Caco-2 (cell line): ENCODE measurements around the gene AP3S2. TPM values are rescaled to one million over a fixed set of nuclear protein-coding genes. Genes with fewer than 3 reads are reported as not detected.

Experiments used
- BruUV-seq: library from RNA; stranded (reverse); fragments of 400-500 nt; replicated peaks from 2 replicates; lab custom pipeline; 2021; lab: Mats Ljungman, UMichigan
- CTCF ChIA-PET: fragments of 300-600 bp; sonication (Branson Sonifier 250); formaldehyde crosslinking; loops from one replicate; lab custom pipeline; 2022; ENCODE audit warnings: antibody characterized with exemption; lab: Charles Lee
- POLR2A ChIA-PET: fragments of 300-600 bp; sonication (Branson Sonifier 250); formaldehyde crosslinking; loops from one replicate; lab custom pipeline; 2022; ENCODE audit warnings: antibody characterized with exemption; lab: Charles Lee
- DNase-seq, 2 experiments: peaks; one replicate each; pipeline versions ENCODE4 v3.0.0 to v3.0.0-alpha.2; 2020 to 2022
- H3K27me3 ChIP-seq: replicated peaks from 2 replicates; pipeline ENCODE4 v1.6.0; 2011; ENCODE audit warnings: low read length; ENCODE audit not compliant: control insufficient read depth, insufficient read depth
- H3K36me3 ChIP-seq: 2 replicates; pipeline ENCODE4 v1.5.1; 2011; ENCODE audit warnings: low read length; ENCODE audit not compliant: control insufficient read depth, insufficient read depth
- H3K4me1 ChIP-seq: fragments of 250-450 bp; sonication (Bioruptor Pico); 2 replicates; pipeline ENCODE4 v1.5.1; 2020; ENCODE audit warnings: mild to moderate bottlenecking
- H3K4me3 ChIP-seq: 2 replicates; pipeline ENCODE4 v1.5.1; 2011; ENCODE audit warnings: low read depth, mild to moderate bottlenecking, control low read depth, low read length
- H3K9me3 ChIP-seq: fragments of 250-450 bp; sonication (Bioruptor Pico); 2 replicates; pipeline ENCODE4 v1.5.1; 2020; ENCODE audit warnings: mild to moderate bottlenecking, moderate library complexity
- H3K27ac Mint-ChIP-seq: one replicate; pipeline ENCODE4 v1.8.0; 2022; ENCODE audit warnings: mixed read lengths; ENCODE audit not compliant: unreplicated experiment
- H3K27me3 Mint-ChIP-seq: one replicate; pipeline ENCODE4 v1.8.0; 2022; ENCODE audit warnings: mixed read lengths; ENCODE audit not compliant: insufficient read depth, unreplicated experiment
- H3K36me3 Mint-ChIP-seq: one replicate; pipeline ENCODE4 v1.8.0; 2022; ENCODE audit warnings: mild to moderate bottlenecking, mixed read lengths; ENCODE audit not compliant: insufficient read depth, unreplicated experiment
- H3K4me1 Mint-ChIP-seq: one replicate; pipeline ENCODE4 v1.8.0; 2022; ENCODE audit warnings: low read depth, mixed read lengths; ENCODE audit not compliant: unreplicated experiment
- H3K4me3 Mint-ChIP-seq: one replicate; pipeline ENCODE4 v1.8.0; 2022; ENCODE audit warnings: mild to moderate bottlenecking, moderate library complexity, mixed read lengths; ENCODE audit not compliant: unreplicated experiment
- H3K9me3 Mint-ChIP-seq: one replicate; pipeline ENCODE4 v1.8.0; 2022; ENCODE audit warnings: mixed read lengths; ENCODE audit not compliant: unreplicated experiment
- intact Hi-C: fragments of 100-400 bp; cut with micrococcal nuclease; formaldehyde crosslinking; loops from one replicate; pipeline ENCODE4 v1.10.0; 2022; ENCODE audit not compliant: unreplicated experiment
- total RNA-seq: library from RNA; stranded (reverse); gene quantifications from 2 replicates; pipeline ENCODE4 v1.2.3, GENCODE V29; 2022
- TF ChIP-seq, protein P1 (sequence below), 2 experiments: fragments of 200-600 bp in 1 of 2; IDR thresholded peaks; 1 replicate in 1 of 2; 2 replicates in 1 of 2; pipeline versions ENCODE4 v1.5.1 to v1.8.0; 2011 to 2022; ENCODE audit warnings: antibody characterized with exemption in 1 of 2, control low read depth in 1 of 2, inconsistent platforms in 1 of 2, low read depth in 1 of 2, low read length in 1 of 2, mild to moderate bottlenecking in 1 of 2, moderate library complexity in 1 of 2; ENCODE audit not compliant: insufficient read depth in 1 of 2, severe bottlenecking in 1 of 2, unreplicated experiment in 1 of 2

Gene AP3S2
- total RNA-seq, 1 experiment from 2014 or later, result 28.1 TPM

DNA sequence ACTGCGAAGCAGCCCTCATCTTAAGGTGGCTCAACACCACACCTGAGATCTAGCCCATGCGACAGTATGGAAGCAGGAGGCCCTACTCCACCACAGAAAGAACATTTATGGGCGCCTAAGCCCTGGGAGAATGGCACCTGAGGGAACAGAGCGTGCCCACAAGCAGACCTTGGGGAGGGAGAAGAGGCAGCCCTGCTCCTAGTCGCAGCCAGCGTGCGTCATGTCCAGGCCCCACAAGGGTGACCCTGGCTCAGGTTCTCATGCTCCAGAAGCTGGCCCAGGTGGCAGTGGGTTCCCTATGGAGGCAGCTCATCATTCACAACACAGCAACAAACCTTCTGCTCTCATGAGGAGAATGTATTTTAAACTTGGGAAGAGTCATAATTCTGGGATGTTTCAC, 59.8 kb downstream of the AP3S2 start:
- H3K27ac Mint-ChIP-seq, result no peak overlapping the region
- CTCF ChIA-PET, result no interaction called here
- H3K4me1 ChIP-seq, result peaks cover 4% of the 10 kb centered on the region; the same call in 1 of the 2 replicates

DNA sequence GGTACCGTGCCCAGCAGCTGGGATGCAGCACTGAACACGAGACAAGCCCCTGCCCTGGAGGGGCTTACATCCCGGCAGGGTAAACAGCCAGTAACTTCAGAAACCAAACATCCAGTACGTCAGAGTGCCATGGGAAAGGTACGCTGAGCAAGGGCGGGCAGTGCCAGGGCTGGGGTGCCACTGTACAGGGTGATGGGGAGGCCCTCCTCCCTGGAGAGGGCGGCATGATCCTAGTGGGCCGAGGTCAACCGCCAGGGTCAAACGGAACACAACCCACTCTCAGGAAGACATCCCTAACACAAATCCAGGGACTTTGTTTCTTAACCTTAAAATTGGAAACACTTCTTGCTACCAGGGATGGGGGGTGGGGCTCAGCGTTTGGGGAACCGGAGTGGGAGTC, 63.2 kb downstream of the AP3S2 start:
- ChIA-PET POLR2A (no interaction called here), CTCF (no interaction called here)
- Histone ChIP-seq H3K4me3 (no peak overlapping the region), H3K4me1 (peaks cover 16% of the 10 kb centered on the region; the same call in 1 of the 2 replicates), H3K27me3 (no peaks in the 10 kb centered on the region), H3K36me3 (no peaks in the 10 kb centered on the region), H3K9me3 (no peaks in the 10 kb centered on the region)
- H3K27me3 Mint-ChIP-seq, result no peaks in the 10 kb centered on the region
- peaks cover 24% of the 10 kb centered on the region for H3K36me3 Mint-ChIP-seq
- TF ChIP-seq, protein P1, sequence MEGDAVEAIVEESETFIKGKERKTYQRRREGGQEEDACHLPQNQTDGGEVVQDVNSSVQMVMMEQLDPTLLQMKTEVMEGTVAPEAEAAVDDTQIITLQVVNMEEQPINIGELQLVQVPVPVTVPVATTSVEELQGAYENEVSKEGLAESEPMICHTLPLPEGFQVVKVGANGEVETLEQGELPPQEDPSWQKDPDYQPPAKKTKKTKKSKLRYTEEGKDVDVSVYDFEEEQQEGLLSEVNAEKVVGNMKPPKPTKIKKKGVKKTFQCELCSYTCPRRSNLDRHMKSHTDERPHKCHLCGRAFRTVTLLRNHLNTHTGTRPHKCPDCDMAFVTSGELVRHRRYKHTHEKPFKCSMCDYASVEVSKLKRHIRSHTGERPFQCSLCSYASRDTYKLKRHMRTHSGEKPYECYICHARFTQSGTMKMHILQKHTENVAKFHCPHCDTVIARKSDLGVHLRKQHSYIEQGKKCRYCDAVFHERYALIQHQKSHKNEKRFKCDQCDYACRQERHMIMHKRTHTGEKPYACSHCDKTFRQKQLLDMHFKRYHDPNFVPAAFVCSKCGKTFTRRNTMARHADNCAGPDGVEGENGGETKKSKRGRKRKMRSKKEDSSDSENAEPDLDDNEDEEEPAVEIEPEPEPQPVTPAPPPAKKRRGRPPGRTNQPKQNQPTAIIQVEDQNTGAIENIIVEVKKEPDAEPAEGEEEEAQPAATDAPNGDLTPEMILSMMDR (IDR thresholded peaks at IDR 0.05; ENCODE audit: insufficient read depth in 1 of 2, low read depth in 1 of 2, low read length in 1 of 2, severe bottlenecking in 1 of 2, unreplicated experiment in 1 of 2), result no peak
- intact Hi-C loops, result no loop called here
- no peak overlapping the region for H3K4me3 Mint-ChIP-seq
- H3K4me1 Mint-ChIP-seq, result peaks cover 21% of the 10 kb centered on the region
- no peak for DNase-seq
- H3K27ac Mint-ChIP-seq, result no peak overlapping the region
- BruUV-seq, result no TSS peak
- H3K9me3 Mint-ChIP-seq, result no peaks in the 10 kb centered on the region

More for the DNA sequence above, 59.8 kb downstream of the AP3S2 start:
- H3K4me1 Mint-ChIP-seq, result peaks cover 15% of the 10 kb centered on the region
- POLR2A ChIA-PET, result no interaction called here
- no peaks in the 10 kb centered on the region for H3K27me3 ChIP-seq
- H3K9me3 ChIP-seq, result no peaks in the 10 kb centered on the region
- TF ChIP-seq, protein P1 (IDR thresholded peaks at IDR 0.05; ENCODE audit: insufficient read depth in 1 of 2, low read depth in 1 of 2, low read length in 1 of 2, severe bottlenecking in 1 of 2, unreplicated experiment in 1 of 2), result no peak
- H3K36me3 ChIP-seq, result no peaks in the 10 kb centered on the region; the same call in 1 of the 2 replicates
- H3K4me3 ChIP-seq, result no peak overlapping the region
- intact Hi-C loops, result no loop called here
- H3K4me3 Mint-ChIP-seq, result no peak overlapping the region
- H3K36me3 Mint-ChIP-seq, result peaks cover 43% of the 10 kb centered on the region
- BruUV-seq, result no TSS peak
- no peaks in the 10 kb centered on the region for H3K9me3 Mint-ChIP-seq
- no peak for DNase-seq
- no peaks in the 10 kb centered on the region for H3K27me3 Mint-ChIP-seq

DNA sequence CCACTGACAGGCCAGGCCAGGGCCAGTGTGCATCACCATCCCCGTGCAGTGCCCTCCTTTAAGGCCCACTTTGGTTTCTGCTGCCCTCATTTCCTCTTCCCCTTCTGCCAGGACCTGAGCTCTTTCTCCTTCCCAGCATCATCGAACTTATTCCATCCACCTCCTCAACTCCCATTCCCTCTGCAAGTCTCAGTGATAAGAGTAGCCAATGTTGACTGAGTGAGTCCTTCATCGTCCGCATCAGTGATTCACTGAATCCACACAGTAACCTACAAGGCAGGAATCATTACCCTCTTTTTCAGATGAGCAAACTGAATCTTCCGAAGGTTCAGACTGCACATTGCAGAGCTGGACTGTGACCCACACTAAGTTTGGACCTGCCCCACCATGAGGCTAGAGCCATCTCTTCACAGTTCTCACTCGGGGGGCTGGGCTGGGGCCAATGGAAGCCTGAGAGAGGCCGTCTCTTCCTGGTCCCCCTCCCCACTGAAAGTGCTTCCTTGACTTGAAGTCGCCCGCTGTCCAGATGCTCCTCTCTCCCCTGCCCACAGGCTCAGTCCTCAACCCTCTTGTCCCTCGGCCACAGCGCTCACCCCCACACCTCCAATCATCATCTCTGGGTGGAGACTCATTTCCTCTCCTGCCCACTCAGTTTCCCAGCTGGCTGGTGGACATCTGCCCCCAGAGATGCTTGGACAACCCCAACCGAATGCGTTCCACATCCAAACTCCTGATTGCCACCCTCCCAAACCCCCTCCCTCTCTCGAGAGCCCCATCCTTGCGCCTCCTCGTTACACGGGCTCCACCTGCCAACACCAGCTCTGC, 64.0 kb downstream of the AP3S2 start:
- Histone ChIP-seq H3K36me3 (no peaks in the 10 kb centered on the region), H3K4me3 (no peak overlapping the region), H3K4me1 (peaks cover 16% of the 10 kb centered on the region; the same call in 1 of the 2 replicates), H3K27me3 (no peaks in the 10 kb centered on the region), H3K9me3 (no peaks in the 10 kb centered on the region)
- no TSS peak for BruUV-seq
- CTCF ChIA-PET, result no interaction called here
- no peak for DNase-seq
- Mint-ChIP-seq H3K27me3 (no peaks in the 10 kb centered on the region), H3K36me3 (peaks cover 16% of the 10 kb centered on the region), H3K4me3 (no peak overlapping the region), H3K4me1 (peaks cover 21% of the 10 kb centered on the region), H3K9me3 (no peaks in the 10 kb centered on the region), H3K27ac (no peak overlapping the region)
- intact Hi-C loops, result loop anchor here (10.0 kb wide), 1 partner anchor 65 kb away; no protein-coding TSS in a partner anchor
- POLR2A ChIA-PET, result no interaction called here
- TF ChIP-seq, protein P1 (IDR thresholded peaks at IDR 0.05; ENCODE audit: insufficient read depth in 1 of 2, low read depth in 1 of 2, low read length in 1 of 2, severe bottlenecking in 1 of 2, unreplicated experiment in 1 of 2), result no peak
